Measurements from ENCODE around the gene SLC26A2.

The SLC26A2 gene

DNA sequence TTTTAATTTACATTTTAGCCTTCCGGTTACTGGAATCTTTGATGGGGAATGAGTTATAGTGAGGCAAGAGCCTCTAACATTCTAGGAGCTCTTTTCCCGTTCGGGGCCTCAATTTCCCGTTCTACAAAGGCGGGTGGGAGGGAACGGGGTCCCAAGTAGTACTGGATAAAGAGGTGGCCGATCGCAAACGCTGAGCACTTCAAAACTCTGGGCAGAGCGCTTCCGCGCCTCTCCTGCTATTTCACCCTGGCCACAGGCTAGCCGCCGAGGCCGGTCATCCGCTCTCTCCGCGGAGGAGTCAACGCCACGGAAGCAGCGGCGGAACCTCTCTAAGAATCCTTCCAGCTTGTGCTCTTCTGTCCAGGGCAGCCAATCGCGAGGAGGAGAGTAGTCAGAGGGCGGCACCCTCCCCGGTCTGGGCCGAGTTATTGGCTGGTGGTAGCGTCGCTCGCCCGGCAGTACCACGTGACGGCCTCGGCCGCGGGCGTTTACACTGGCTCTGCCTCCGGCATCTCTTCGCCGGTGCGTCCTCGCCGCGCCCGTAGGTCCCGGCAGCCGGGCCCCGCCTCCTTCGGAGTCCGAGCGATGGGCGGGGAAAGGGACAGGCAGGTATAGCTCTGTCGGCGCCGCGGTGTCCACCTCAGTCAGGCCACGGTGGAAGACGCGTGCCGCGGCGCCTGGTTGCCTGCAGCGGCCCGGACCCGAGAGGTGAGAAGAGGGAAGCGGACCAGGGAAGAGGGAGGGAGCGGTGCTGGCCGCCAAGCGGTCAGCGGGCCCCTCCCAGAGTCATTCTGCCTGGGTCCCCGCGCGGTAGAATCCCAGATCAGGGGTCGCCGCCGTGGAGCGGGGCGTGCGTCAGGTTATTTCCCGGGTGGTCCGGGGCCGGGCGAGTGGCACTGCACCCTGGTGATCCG, at the start of gene SLC26A2:
Gene SLC26A2 (plus strand): TSS at position 487 of the 914 bp plus-strand sequence. CDS start 16,895 bp downstream, outside the sequence.
- peak; percentile 87 for FAIRE-seq

DNA sequence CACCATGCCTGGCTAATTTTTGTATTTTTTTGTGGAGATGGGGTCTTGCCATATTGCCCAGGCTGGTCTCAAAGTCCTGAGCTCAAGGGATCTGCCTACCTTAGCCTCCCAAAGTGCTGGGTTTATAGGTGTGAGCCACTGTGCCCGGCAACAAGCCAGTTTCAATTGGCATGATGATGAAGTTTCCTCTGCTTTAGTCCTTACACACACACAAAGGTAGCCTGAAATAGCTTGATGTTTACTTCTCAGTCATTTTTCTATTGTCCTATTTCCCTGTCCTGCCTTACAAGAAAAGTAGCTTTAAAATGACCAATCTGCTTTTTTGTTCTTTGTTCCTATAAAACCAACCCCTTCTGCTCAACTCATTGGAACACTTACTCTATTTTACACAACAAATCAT, 49.5 kb upstream of the SLC26A2 start:
- no peak for FAIRE-seq

DNA sequence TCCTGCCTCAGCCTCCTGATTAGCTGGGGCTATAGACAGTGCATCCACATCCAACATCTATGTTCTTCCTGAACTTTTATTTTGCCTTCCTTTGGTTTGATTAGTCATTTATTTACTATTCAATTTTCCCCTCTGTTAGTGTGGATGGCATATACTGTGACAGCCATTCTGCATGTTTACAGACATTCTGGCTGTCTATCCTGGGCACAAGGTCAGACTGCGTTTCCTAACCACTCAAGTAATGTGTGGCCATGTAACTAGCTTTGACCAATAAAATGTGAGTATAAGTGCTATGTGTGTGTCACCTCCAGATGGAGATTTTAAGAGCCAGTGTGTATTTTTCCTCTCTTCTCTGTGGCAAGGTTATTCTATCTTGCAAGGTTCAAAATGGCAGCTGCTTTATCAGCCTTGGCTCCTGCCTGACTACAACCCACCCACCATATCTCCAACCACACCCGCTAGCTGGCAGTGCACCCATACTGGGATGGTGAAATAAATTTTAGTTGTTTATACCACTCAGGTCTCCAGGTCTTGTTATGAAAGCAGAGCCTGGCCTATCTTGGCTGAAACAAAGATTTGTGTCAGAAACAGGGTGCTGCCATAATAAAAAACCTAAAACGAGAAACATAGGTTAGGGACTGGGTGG, 48.2 kb upstream of the SLC26A2 start:
- FAIRE-seq: no peak

DNA sequence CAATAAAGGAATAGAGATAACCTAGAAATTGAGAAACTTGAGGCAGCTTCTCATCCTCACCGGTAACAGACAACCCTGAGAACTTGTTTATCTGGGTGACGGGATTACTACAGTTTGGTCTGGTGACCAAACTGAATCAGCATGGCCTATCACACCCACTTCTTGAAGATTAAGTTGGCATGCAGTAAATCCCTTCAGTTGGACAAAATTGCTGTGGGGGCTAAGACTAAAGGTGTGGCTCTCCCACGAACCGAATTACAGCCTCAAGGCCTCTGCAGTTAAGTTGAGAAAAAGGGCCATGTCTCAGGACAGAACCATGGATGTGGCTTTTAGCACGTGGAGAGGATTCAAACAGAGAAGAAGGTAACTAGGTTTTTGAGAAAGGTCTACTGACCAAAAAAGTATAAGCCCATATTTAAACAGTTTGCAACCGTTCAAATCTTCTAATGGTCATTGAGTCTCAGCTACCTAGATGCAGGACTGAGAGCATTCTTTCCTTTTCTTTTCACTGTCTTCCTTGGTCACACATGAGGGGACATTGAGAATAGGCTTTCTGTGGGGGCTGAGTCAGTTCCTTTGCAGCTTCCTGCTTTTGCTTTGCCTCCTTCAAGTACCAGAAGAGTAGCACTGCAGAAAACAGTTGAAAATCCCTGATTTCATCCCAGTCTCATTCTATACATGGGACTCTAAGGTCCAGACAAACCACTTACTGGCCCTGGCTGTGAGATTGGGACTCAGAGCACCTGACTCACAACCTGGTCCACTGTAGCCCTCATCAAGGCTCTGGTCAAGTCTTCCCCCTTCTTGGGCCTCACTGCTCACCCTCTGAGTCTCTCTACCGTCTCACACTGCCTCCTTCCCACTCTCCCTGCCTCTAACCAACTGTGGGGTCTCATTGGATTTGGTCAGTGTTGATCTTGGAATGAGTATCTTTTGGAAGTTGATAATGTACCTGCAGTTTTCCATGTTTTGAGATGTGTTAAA, 46.8 kb upstream of the SLC26A2 start:
- FAIRE-seq: no peak

DNA sequence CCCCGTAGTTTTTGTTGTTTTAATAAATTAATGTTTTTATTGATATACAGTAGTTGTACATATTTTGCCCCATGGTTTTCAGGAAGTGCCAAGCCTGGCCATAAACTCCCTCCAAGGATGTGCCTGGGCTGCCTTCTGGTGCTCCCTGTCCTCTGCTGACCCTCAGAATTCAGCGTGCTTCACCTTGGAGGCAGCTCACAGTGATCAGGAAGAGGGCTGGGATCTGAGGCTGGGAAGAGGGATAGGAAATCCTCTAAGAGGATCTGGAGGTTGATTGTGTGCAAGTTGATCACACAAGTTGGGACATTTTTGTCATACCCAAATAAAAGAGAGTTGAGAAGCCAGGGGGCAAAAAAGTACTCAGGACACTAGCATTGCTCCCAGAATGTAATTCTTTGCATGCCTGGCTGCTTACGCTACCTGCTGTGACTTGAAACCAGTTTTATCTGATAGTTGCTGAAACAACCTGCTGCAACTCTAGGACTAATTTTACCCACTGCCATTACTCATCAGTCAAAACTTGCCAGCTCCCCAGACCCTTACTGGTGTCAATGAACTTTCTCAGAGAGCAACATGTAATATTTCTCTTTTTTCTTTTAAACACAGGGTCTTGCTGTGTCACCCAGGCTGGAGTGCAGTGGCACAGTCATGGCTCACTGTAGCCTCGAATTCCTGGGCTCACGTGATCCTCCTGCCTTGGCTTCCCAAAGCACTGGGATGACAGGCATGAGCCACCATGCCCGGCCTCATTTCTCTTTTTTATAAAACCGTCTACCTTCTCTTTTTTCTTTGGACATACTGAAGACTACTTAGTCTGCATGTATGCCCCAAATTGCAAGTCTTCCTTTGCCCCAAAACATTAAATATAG, 44.9 kb upstream of the SLC26A2 start:
- FAIRE-seq: no peak

DNA sequence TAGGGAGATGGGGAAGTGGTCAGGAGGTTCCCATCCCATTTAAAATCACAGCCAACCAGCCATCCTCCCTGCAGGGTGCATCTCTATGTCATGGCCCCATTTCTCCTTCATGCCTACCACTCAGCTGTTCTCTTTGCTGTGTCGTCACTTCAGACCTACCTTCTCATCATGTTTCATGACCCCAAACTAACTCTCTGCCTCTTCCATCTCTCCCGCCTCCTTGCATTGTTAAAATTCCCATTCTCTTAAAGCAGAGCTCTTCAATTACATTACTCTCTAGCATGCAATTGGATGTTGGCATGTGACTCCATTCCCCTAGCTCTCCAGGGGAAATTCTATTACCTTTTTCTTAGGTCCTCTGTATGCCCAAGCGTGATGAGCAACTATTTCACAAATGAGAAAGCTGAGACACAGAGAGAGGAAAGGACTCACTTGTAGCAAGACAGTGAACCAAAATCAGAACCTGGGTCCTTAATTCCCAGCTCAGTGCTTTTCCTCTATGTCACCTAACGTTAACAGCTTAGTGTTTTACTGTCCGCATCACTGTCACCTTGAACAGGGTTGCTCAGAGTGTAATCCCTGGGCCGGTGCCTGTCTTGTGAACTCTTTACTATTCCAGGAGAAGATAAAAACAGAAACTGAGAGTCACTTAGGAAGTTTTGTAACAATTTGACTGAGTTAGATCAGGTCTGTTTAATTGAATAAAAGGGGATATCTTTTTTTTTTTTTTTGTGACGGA, 44.1 kb upstream of the SLC26A2 start:
- no peak for FAIRE-seq

DNA sequence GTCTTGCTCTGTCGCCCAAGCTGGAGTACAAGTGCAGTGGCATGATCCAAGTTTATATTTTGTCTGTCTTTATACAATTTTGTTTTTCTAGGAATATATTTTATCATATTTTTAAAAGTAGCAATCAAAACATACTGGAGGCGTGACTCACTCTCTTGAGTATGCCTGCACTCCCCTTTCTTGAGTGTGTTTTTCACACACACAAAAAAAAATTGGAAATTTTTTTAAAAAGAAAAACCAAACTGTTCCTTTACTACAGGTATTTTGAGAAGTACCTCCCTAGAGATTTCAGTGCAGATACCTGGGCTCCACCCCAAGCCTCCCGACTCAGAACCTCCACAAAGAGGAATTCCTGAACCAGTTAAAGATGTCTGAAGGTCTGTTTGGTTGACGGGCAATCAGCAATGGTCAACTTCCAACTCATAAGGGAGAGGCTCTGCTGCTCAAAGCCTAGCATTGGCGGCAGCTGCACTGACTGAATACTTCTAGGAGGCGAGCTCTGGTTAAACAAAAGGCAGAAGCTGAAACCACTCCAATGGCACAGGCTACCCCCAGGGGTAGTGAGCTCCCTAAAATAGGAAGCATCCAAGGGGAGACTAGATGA, 43.4 kb upstream of the SLC26A2 start:
- no peak for FAIRE-seq

DNA sequence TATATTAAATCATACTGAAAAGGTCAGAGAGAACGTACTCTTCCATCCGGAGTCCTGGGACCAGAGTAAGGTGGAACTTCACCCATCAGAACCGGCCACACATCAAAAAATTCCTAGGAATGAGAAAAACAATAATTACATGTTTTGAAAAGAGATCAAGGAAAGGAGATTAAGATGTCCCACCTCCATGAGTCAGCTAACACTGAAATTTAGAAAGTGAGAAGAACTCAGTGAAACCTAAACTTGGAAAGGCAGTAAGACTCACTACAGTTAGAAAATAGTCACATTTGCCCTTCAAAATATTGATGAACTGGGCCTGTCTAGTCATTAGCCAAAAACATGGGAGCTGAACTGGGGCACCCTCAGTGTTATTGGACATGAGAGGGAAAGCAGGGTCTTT, 39.0 kb upstream of the SLC26A2 start:
- FAIRE-seq: no peak

DNA sequence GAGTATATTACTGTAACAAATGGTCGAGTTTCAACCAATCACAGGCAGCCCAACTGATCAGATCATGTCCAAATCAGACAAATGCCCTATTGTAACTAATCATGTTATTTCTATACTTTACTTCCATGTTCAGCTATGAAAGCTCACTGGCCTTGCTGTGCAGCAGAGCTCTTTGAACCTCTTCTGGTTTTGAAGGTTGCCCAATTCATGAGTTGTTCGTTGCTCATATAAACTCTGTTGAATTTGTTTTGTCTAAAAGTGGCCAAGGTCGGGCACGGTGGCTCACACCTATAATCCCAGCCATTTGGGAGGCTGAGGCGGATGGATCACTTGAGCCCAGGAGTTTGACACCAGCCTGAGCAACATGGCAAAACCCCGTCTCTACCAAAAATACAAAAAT, 37.6 kb upstream of the SLC26A2 start:
- no peak for FAIRE-seq

DNA sequence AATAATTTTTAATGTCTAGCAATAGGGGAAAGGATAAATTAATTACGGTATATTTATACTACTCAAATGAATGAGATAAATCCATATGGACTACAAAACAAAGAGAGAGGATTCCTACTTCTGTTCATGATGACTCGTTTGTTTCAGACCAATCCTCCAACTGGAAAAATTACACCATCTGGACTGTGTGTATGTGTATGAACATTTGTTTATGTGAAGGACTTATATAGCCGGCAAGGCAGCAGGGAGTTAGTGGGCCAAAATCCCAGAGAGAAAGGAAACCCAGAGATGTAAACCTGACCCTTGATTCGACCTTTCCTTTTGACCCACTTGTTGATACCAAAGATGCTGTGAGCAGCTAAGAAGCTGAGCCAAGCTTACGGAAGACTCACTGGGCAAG, 36.1 kb upstream of the SLC26A2 start:
- no peak for FAIRE-seq

DNA sequence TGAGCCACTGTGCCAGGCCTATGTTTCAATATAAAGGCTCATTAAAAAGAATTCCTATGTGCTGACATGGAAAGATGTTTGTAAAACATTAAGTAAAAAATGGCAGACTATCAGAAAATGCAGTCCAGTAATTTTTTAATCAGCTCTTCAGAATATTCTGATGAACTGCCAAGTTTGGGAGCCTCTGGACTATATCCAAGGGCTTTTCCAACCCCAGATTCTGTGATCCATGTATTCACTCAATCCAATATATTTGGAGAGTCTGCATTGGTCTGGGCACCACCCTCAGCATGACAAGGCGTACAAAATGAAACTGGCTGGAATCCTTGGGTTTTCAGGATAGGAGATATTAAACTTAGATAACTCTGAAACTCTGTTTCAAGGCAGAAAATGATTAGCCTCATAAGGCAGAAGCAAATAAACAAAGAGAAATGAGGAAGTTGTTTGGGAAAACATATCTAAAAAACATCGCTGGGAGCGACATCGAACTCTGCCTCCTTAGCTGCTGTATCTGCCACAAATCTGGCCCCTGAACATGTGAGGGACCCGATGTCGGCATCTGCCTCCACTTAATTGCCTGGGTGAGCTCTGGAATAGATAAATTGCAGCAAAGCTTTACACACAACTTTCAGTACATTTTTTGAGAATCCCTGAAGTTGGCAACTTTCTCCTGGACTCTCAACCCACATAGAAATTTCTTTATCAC, 30.4 kb upstream of the SLC26A2 start:
- FAIRE-seq: no peak

DNA sequence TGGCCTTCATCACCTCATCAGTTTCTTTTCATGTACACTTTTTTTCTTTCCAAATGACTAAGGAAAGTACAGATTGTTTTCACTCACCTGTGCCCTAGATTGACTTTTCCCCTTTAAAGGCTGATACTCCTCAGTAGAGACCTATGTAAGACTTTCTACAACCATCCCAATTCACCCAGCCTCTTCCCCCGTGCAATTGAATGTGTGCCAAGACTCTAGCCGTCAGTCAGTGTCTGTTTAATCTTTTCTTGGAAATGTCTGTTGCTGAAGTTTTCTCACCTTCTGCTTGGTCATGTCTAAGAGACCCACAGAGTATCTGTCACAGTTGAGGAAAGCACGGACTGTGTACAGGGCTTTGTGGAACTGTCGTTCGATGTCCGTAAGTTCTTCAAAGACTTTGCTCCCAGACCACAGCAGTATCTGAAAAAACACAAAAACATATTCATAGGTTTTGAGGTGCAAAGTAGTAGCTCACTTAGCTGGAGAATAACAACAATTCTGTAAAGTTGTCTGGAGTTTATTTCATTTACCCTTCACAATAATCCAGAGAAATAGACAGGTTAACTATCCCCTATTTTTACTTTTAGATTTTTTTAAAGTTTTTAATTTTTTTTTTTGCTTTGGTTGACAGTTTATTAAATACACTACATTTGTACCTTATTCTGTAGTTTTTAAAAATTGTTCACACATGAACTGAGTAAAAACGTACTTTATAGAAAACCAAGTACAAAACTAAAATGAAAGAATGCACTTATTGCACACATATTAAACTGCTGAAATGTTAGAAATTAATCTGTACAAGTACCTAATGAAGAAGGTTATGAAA, 29.6 kb upstream of the SLC26A2 start:
- peak; percentile 71 for FAIRE-seq

DNA sequence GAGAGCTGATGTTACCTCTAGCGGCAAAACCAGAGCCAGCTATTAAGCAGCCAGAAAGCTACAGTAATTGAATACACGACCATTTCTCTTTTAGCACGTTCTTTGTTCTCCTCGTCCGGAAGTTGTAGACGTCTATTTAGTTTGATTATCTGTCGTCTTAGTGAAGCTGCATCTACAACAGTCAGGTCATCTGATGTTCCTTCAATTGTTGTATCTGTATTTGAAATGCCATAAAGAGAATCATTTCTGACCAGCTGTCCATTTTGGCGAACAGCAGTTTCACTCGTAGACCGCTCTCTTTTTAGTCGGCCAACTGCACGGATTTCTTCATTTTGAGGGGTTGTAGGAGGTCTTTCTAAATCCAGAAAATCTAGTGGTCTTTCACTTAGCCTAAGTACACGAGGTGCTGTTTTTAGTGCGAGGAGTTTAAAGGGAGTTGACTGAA, 28.5 kb upstream of the SLC26A2 start:
- FAIRE-seq: no peak

DNA sequence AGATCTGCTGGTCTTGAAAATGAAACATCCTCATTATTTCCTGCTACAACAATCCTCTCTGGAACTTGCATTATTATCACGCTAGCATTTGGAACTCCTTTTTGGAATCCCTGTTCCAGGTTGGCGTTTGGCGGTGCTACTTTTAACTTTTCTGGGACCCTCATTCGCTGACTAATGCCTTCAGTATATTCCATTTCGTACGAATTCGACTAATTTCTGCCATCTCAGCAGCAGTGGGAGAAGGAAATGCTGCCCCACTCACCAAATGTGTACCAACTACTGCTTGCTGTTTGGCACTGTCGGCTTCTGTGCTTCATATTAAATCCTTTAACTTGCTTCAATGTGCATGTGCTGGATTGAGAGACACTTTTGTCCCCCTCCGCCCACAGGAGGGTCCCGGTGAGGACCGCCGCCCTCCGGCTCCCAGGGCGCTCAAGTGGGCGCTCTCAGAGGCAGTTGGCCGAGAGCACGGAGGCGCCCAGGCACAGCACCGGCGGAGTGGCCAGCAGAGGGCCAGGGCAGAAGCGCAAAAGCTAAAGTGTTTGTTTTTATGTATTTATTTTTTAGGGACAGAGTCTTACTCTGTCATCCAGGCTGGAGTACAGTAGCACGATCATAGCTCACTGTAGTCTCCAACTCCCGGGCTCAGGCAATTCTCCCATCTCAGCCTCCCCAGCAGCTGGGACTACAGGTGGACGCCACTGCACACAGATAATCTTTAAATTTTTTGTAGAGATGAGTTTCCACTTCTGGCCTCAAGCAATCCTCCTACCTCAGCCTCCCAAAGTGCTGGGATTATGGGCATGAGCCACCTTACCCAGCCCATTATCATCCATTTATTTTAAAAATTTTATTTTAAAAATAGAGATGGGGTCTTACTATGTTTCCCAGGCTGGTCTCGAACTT, 27.9 kb upstream of the SLC26A2 start:
- no peak for FAIRE-seq

DNA sequence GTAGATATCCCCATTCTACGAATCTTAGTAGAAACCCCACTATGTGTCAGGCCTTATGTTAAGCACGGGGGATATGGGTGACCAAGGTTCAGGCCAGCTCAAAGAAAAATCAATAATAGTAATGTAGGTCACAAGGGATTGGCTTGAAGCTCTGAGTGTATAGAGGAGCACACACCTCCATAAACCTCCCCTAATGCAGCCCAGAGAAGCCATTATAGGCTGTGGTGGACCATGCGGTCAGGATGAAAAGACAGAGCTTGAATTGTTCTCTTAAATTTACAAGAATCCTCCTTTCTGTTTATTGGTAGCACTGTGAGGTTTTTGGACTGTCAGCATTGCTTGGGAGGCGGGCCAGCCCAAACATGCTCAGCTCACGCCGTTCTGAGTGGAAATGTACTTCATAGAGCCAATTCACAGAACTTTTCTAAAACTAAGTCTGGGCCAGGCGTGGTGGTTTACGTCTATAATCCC, 25.1 kb upstream of the SLC26A2 start:
- FAIRE-seq: no peak

DNA sequence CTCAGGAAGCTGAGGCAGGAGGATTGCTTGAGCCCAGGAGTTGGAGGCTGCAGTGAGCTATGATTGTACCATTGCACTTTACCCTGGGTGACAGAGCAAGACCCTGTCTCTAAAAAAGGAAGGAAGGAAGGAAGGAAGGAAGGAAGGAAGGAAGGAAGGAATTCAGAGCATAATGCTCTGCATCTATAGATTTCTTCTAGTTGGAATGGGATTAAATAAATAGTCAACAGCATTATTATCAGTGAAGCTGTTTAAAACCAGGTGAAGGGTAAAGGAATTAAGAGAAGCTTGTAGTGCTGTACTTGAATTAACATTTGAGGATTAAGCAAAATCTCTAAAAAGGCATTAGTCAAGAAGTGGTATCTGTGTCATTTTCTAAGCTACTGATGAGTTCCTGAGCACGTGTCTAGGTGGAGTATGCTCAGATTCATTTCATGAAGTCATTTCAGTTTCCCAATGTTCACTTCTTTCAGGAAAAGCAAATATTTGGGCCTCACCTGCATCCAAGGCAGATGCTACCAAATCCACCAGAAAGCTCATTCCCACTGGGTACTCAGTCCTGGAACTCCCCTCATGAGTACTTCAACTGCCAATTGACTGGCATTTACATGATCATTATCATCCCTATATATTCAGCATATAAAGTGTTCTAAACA, 24.4 kb upstream of the SLC26A2 start:
- no peak for FAIRE-seq

DNA sequence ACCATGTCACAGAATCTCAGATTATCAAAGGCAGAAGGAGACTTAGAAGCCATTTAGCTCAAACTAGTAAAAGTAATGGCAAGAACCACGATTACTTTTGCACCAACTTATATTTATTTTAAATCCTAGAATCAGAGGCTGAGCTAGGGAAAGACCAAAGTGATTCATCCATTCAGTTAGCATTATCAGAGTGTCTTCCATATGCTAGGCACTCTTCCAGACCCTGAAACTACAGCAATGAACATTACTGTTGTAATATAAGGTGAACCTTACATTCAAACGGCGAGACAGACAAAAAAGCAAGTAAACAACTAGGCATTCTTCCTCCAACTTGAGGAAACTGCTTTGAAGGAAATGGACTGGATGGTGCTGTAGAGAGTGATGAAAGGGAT, 23.9 kb upstream of the SLC26A2 start:
- FAIRE-seq: no peak
